MM.1S (cell line): ENCODE results near the gene NUP155.
"Not testable (repeated sequence)": the region's sequence is repeated elsewhere in the genome, so short reads cannot be mapped to it uniquely, and the experiment has no call there.

Experiments
- DNase-seq: peaks from one replicate; pipeline ENCODE4 v3.0.0-alpha.2; 2015
- H2AFZ ChIP-seq: fragments of 300-600 bp; sonication (generic); 2 replicates; pipeline ENCODE4 v1.6.0; 2016; ENCODE audit warnings: antibody characterized with exemption, low read length
- H3F3A ChIP-seq: fragments of 300-600 bp; sonication (generic); 2 replicates; pipeline ENCODE4 v1.6.1; 2016; ENCODE audit warnings: mild to moderate bottlenecking, antibody characterized with exemption, low read length, moderate library complexity, mixed read lengths; ENCODE audit not compliant: insufficient read depth
- H3K27ac ChIP-seq: fragments of 300-600 bp; sonication (generic); 2 replicates; pipeline ENCODE4 v1.5.1; 2016; ENCODE audit warnings: mild to moderate bottlenecking, low read length
- H3K27me3 ChIP-seq: fragments of 300-600 bp; sonication (generic); replicated peaks from 2 replicates; pipeline ENCODE4 v1.6.0; 2016; ENCODE audit warnings: low read length; ENCODE audit not compliant: insufficient read depth
- H3K36me3 ChIP-seq: fragments of 300-600 bp; sonication (generic); replicated peaks from 2 replicates; pipeline ENCODE4 v1.6.1; 2016; ENCODE audit warnings: mild to moderate bottlenecking, low read length, mixed read lengths; ENCODE audit not compliant: insufficient read depth
- H3K4me1 ChIP-seq: fragments of 300-600 bp; sonication (generic); 2 replicates; pipeline ENCODE4 v1.6.1; 2016; ENCODE audit warnings: low read length, mixed read lengths
- H3K4me2 ChIP-seq: fragments of 300-600 bp; sonication (generic); 2 replicates; pipeline ENCODE4 v1.6.0; 2016; ENCODE audit warnings: low read depth, low read length
- H3K4me3 ChIP-seq: fragments of 300-600 bp; sonication (generic); 2 replicates; pipeline ENCODE4 v1.5.1; 2016; ENCODE audit warnings: low read length, mixed read lengths
- H3K79me2 ChIP-seq: fragments of 300-600 bp; sonication (generic); 2 replicates; pipeline ENCODE4 v1.6.1; 2016; ENCODE audit warnings: mixed run types, low read length, mixed read lengths
- H3K9ac ChIP-seq: fragments of 300-600 bp; sonication (generic); 2 replicates; pipeline ENCODE4 v1.6.1; 2016; ENCODE audit warnings: low read length, mixed read lengths
- H3K9me2 ChIP-seq: fragments of 300-600 bp; sonication (generic); replicated peaks from 2 replicates; pipeline ENCODE4 v1.6.1; 2016; ENCODE audit warnings: mild to moderate bottlenecking, low read length, mixed read lengths; ENCODE audit not compliant: insufficient read depth
- H3K9me3 ChIP-seq: fragments of 300-600 bp; sonication (generic); replicated peaks from 2 replicates; pipeline ENCODE4 v1.6.1; 2016; ENCODE audit warnings: mild to moderate bottlenecking, low read length, mixed read lengths; ENCODE audit not compliant: insufficient read depth
- H4K20me1 ChIP-seq: fragments of 300-600 bp; sonication (generic); 2 replicates; pipeline ENCODE4 v1.6.1; 2016; ENCODE audit warnings: mild to moderate bottlenecking, low read length, moderate library complexity, mixed read lengths; ENCODE audit not compliant: insufficient read depth
- CTCF ChIP-seq: fragments of 300-600 bp; sonication (generic); IDR thresholded peaks from 2 replicates; pipeline ENCODE4 v1.5.1; 2016; ENCODE audit warnings: antibody characterized with exemption, low read length, mixed read lengths
- EZH2 ChIP-seq: fragments of 300-600 bp; sonication (generic); optimal IDR thresholded peaks from 2 replicates; pipeline ENCODE3; 2017; ENCODE audit warnings: low read depth, mild to moderate bottlenecking, antibody characterized with exemption, low read length, mixed read lengths
- EZH2phosphoT487 ChIP-seq: fragments of 300-600 bp; sonication (generic); IDR thresholded peaks from 2 replicates; pipeline ENCODE4 v1.6.1; 2018; ENCODE audit warnings: antibody characterized with exemption, low read length

The NUP155 gene

GRCh38 chr5:37370864-37371726 lies at the start of gene NUP155:
NUP155 (minus strand) TSS chr5:37371106; CDS start chr5:37370977, 129 bp downstream.
- Histone ChIP-seq H3K4me2 (peak within 1 kb of the TSS; percentile 67), H3K9me2 (no peaks in the 10 kb centered on the region), H3K27ac (peak within 1 kb of the TSS; percentile 66), H3F3A (peaks cover 16% of the 10 kb centered on the region), H3K4me3 (peak within 1 kb of the TSS; percentile 98), H3K36me3 (no peaks in the 10 kb centered on the region), H3K4me1 (peaks cover 14% of the 10 kb centered on the region), H3K9ac (peak within 1 kb of the TSS; percentile 95), H2AFZ (peak within 1 kb of the TSS; percentile 85), H3K9me3 (no peaks in the 10 kb centered on the region), H3K79me2 (peaks cover 48% of the 10 kb centered on the region), H4K20me1 (no peaks in the 10 kb centered on the region), H3K27me3 (no peaks in the 10 kb centered on the region)
- peak; percentile 95 for DNase-seq
- no peak for TF ChIP-seq CTCF
- no peak for TF ChIP-seq EZH2
- TF ChIP-seq EZH2phosphoT487, result no peak

GRCh38 chr5:37417347-37417746 lies 46.4 kb upstream of the NUP155 start:
- TF ChIP-seq CTCF, result no peak
- TF ChIP-seq EZH2phosphoT487, result no peak
- TF ChIP-seq EZH2, result no peak
- Histone ChIP-seq H3K27ac (no peak overlapping the region), H4K20me1 (no peaks in the 10 kb centered on the region), H2AFZ (no peak overlapping the region), H3K9me2 (no peaks in the 10 kb centered on the region), H3K4me1 (no peaks in the 10 kb centered on the region), H3K4me3 (no peak overlapping the region), H3K27me3 (no peaks in the 10 kb centered on the region), H3K9ac (no peak overlapping the region), H3K36me3 (no peaks in the 10 kb centered on the region), H3F3A (no peaks in the 10 kb centered on the region), H3K4me2 (no peak overlapping the region), H3K79me2 (no peaks in the 10 kb centered on the region), H3K9me3 (no peaks in the 10 kb centered on the region)
- DNase-seq, result no peak

GRCh38 chr5:37415456-37415855 lies 44.5 kb upstream of the NUP155 start:
- not testable (repeated sequence) for H3K4me2 ChIP-seq, H3K36me3 ChIP-seq, H3K9me3 ChIP-seq, H3K4me1 ChIP-seq, H3K79me2 ChIP-seq, H4K20me1 ChIP-seq, H3K27me3 ChIP-seq, H3K4me3 ChIP-seq, H3K9ac ChIP-seq, H3K27ac ChIP-seq, DNase-seq, H3K9me2 ChIP-seq, H3F3A ChIP-seq, H2AFZ ChIP-seq

- H3F3A ChIP-seq, result no peaks in the 10 kb centered on the region
- H3K27me3 ChIP-seq, result no peaks in the 10 kb centered on the region
- H3K9me2 ChIP-seq, result no peaks in the 10 kb centered on the region
- TF ChIP-seq EZH2phosphoT487 (no peak), CTCF (no peak), EZH2 (no peak)
- no peak overlapping the region for H2AFZ ChIP-seq
- no peak for DNase-seq
- H3K4me3 ChIP-seq, result no peak overlapping the region
- no peak overlapping the region for H3K4me2 ChIP-seq
- H3K9ac ChIP-seq, result no peak overlapping the region
- H3K27ac ChIP-seq, result no peak overlapping the region
- H3K36me3 ChIP-seq, result no peaks in the 10 kb centered on the region
- H3K79me2 ChIP-seq, result no peaks in the 10 kb centered on the region
- H3K4me1 ChIP-seq, result no peaks in the 10 kb centered on the region
- H4K20me1 ChIP-seq, result no peaks in the 10 kb centered on the region
- no peaks in the 10 kb centered on the region for H3K9me3 ChIP-seq
Observed at GRCh38 chr5:37412515-37412914, 41.6 kb upstream of the NUP155 start.
